Adrenal gland (tissue), 12 donors: ENCODE data around the gene DALRD3. TPM values are rescaled to one million over a fixed set of nuclear protein-coding genes. Genes with fewer than 3 reads are reported as not detected.

Experiments used
- DNase-seq, 7 donors: peaks; one replicate each; pipeline ENCODE4 v3.0.0-alpha.2; 2019 to 2020
- H3K27ac ChIP-seq, 5 donors: fragments of 200-600 bp; sonication (generic) in 4 of 5; 1 replicate in 3 of 5; 2 replicates in 2 of 5; pipeline versions ENCODE4 v1.5.1 to v1.8.0; 2016 to 2020; ENCODE audit warnings: mild to moderate bottlenecking in 1 of 5
- H3K27me3 ChIP-seq: fragments of 200-600 bp; 2 replicates; pipeline ENCODE4 v1.8.0; 2021
- H3K36me3 ChIP-seq, 2 donors: fragments of 200-600 bp; replicated peaks in 1 of 2; 1 replicate in 1 of 2; 2 replicates in 1 of 2; pipeline versions ENCODE4 v1.5.1 to v1.8.0; 2018 to 2022
- H3K4me1 ChIP-seq, 2 donors: fragments of 200-600 bp; replicated peaks in 1 of 2; 1 replicate in 1 of 2; 2 replicates in 1 of 2; pipeline versions ENCODE4 v1.5.1 to v1.8.0; 2018 to 2021
- H3K4me3 ChIP-seq, 4 donors: fragments of 200-600 bp; sonication (generic) in 3 of 4; one replicate each; pipeline ENCODE4 v1.5.1; 2016 to 2018
- H3K9me3 ChIP-seq, 3 donors: fragments of 200-600 bp; sonication (generic) in 1 of 3; replicated peaks in 1 of 3; 1 replicate in 2 of 3; 2 replicates in 1 of 3; pipeline versions ENCODE4 v1.5.1 to v1.8.0; 2016 to 2021
- POLR2A ChIP-seq, 2 donors: fragments of 450-650 bp; IDR thresholded peaks; one replicate each; pipeline ENCODE4 v1.6.1; 2017; ENCODE audit warnings: antibody characterized with exemption in 2 of 2, mild to moderate bottlenecking in 2 of 2, moderate library complexity in 1 of 2
- WGBS, 4 donors: extraction: QIAGEN DNeasy Blood & Tissue Kit in 2 of 4; methylation state at CpG; one replicate each; pipeline versions ENCODE4 v1.1.5 to v1.1.7; 2013 to 2017; 5-methylcytosine and 5-hydroxymethylcytosine counted together
- intact Hi-C, 2 donors: fragments of 100-400 bp; cut with DNase I; formaldehyde crosslinking; loops; one replicate each; pipeline versions ENCODE4 v1.14.1 to v1.15.0; 2022 to 2023
- polyA plus RNA-seq, 3 donors: library from polyadenylated mRNA; stranded (reverse); fragments of 200-250 nt in 2 of 3; fragments of 350-450 nt in 1 of 3; fragmentation: Illumina TruSeq in 1 of 3; extraction: RNeasy Lipid Tissue Mini Kit (QIAGEN cat#74804) in 1 of 3; gene quantifications; one replicate each; pipeline ENCODE4 v1.2.3, GENCODE V29; 2013 to 2014
- total RNA-seq, 9 donors: library from RNA; depleted of rRNA in 4 of 9; stranded (reverse); fragments of >200 nt in 4 of 9; fragments of 120-200 nt in 1 of 9; fragmentation: NEBNext Ultra II Directional in 1 of 9; extraction: Animal tissue kit (Norgen Biotek cat#: 25700) in 1 of 9; gene quantifications; one replicate each; pipeline versions ENCODE4 v1.1.0 to v1.2.4, GENCODE V29; 2013 to 2023
- TF ChIP-seq, protein P1 (sequence below), 6 experiments: fragments of 450-650 bp in 4 of 6; fragments of 200-600 bp in 2 of 6; sonication (generic) in 1 of 6; IDR thresholded peaks; 1 replicate in 5 of 6; 2 replicates in 1 of 6; pipeline versions ENCODE4 v1.5.1 to v1.8.0; 2016 to 2021; ENCODE audit warnings: antibody characterized with exemption in 6 of 6, mild to moderate bottlenecking in 2 of 6, moderate library complexity in 1 of 6
- donor health status: healthy with polysubstance abuse.
- donor health status: Bipolar disorder and iron deficiency.
- donor health status: DM: yes; HTN: yes; CAD: no.
- donor health status: DM: no; HTN: no; CAD: no.
- donor health status: DM: no; HTN: no; CAD: no.
- donor health status: DM: yes; HTN: yes; CAD: no.

Gene DALRD3
- total and polyA plus RNA-seq, 12 donors = 18.4 to 87.9 (median 46.7) TPM

DNA sequence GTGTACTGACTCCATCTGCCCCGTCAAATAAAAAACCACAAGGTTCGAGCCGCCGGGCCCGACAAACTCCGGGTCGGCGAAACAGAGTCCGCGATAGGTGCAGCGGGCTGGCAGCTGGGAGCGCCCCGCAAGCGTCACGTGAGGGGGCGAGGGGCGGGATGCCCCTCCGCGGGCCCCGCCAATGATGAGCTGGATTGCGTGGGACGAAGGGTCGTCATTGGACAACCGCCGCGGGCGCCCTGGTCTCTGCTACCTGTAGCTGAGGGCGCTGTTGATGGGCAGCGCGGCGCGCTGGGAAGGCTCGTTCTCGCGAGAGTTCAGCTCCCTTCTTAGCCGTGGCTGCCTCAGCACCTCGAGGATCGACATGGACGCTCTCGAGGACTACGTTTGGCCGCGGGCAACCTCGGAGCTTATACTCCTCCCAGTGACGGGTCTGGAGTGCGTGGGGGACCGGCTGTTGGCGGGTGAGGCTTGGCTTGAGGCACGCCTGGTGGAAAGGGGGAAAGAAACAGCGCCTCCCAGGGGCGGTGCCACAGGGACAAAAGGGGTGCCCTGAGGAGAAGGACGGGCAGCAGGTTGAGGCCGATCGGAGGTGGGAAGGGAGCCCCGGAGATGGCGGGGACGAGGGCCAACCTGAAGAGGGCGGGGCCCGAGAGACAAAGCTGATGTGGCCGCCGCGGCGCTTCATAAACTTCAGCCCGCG lies 11.2 kb downstream of the DALRD3 start, which contains the start of gene WDR6:
Gene WDR6 (plus strand): TSS at position 324 of the 703 bp plus-strand sequence. CDS start 41 bp downstream, at position 365.
- H3K4me1 ChIP-seq = peaks cover 20 to 34% of the 10 kb centered on the region in 2 donors
- H3K9me3 ChIP-seq = no peaks in the 10 kb centered on the region
- H3K36me3 ChIP-seq = peaks cover 0 to 5% of the 10 kb centered on the region in 2 donors
- TF ChIP-seq POLR2A (IDR thresholded peaks at IDR 0.05) = peak; percentile 59 to 89
- TF ChIP-seq, protein P1, sequence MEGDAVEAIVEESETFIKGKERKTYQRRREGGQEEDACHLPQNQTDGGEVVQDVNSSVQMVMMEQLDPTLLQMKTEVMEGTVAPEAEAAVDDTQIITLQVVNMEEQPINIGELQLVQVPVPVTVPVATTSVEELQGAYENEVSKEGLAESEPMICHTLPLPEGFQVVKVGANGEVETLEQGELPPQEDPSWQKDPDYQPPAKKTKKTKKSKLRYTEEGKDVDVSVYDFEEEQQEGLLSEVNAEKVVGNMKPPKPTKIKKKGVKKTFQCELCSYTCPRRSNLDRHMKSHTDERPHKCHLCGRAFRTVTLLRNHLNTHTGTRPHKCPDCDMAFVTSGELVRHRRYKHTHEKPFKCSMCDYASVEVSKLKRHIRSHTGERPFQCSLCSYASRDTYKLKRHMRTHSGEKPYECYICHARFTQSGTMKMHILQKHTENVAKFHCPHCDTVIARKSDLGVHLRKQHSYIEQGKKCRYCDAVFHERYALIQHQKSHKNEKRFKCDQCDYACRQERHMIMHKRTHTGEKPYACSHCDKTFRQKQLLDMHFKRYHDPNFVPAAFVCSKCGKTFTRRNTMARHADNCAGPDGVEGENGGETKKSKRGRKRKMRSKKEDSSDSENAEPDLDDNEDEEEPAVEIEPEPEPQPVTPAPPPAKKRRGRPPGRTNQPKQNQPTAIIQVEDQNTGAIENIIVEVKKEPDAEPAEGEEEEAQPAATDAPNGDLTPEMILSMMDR (IDR thresholded peaks at IDR 0.05) = peak in 5 of 6 experiments; percentile 41 to 57 (median 55)
- H3K4me3 ChIP-seq = peak within 1 kb of the TSS; percentile 46 to 83 (median 64)
- WGBS, 4 donors = 0 to 1% (median 0%) methylated on average over 21 to 65 of the region's 65 CpGs
- no peaks in the 10 kb centered on the region for H3K27me3 ChIP-seq
- peak; percentile 97 to 99 (median 99) for DNase-seq
- intact Hi-C loops = no loop called here
- H3K27ac ChIP-seq = peak within 1 kb of the TSS; percentile 84 to 98 (median 94)

DNA sequence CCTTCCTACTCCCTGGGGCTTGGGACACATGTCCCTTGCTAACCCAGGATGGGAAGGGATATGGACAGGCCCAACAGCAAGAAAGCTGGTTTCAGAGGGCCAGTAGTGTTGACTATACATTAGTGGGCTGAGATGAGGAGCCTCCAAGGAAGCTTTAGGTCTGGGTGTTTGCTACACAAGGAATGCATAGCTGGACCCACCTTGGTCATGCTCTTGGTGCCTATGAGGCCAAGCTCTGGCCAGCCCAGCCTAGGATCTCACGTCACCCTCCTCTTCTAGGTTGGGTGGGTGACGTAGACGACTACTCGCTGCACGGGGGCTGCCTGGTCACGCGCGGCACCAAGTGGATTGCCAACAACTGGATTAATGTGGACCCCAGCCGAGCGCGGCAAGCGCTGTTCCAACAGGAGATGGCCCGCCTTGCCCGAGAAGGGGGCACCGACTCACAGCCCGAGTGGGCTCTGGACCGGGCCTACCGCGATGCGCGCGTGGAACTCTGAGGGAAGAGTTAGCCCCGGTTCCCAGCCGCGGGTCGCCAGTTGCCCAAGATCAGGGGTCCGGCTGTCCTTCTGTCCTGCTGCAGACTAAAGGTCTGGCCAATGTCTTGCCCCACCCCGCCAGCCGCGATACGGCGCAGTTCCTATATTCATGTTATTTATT lies 11.8 kb downstream of the DALRD3 start:
- peaks cover 16 to 27% of the 10 kb centered on the region in 2 donors for H3K4me1 ChIP-seq
- DNase-seq = peak; percentile 59 to 84 (median 66)
- H3K27ac ChIP-seq = peak overlapping the region; percentile 84 to 98 (median 94)
- H3K4me3 ChIP-seq = peak overlapping the region; percentile 35 to 66 (median 54)
- TF ChIP-seq POLR2A (IDR thresholded peaks at IDR 0.05) = peak in 1 of 2 donors; percentile 15
- TF ChIP-seq, protein P1 (IDR thresholded peaks at IDR 0.05) = no peak
- WGBS, 4 donors = 0 to 5% (median 2%) methylated on average over 5 to 32 of the region's 32 CpGs
- H3K36me3 ChIP-seq = no peaks in the 10 kb centered on the region
- H3K9me3 ChIP-seq = no peaks in the 10 kb centered on the region
- intact Hi-C loops = no loop called here
- no peaks in the 10 kb centered on the region for H3K27me3 ChIP-seq

DNA sequence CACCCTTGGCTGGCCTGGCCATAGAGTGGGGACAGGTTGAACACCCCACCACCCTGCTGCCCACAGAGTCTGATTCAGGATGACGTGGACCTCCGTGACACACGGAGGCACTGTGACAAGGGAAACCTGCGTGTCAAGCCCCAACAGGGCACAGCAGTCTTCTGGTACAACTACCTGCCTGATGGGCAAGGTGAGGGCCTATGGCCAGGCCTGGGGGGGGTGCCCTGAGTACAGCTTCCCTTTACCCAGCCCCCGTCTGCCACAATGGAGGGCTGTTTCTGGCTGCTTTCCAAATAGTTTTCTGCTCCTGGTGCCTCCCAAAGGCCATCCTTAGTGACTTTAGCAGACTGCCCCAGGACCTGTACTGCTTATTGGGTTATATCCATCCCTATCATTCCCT lies 12.4 kb downstream of the DALRD3 start:
- TF ChIP-seq POLR2A (IDR thresholded peaks at IDR 0.05) = no peak
- TF ChIP-seq, protein P1 (IDR thresholded peaks at IDR 0.05) = no peak
- no peaks in the 10 kb centered on the region for H3K36me3 ChIP-seq
- H3K4me3 ChIP-seq = peak overlapping the region in 1 of 4 donors; percentile 66
- DNase-seq = peak in 1 of 7 donors; percentile 45
- WGBS, 4 donors = 81 to 100% (median 96%) methylated on average over 4 to 5 of the region's 5 CpGs
- H3K27ac ChIP-seq = peak overlapping the region in 4 of 5 donors; percentile 84 to 95 (median 92)
- peaks cover 11 to 22% of the 10 kb centered on the region in 2 donors for H3K4me1 ChIP-seq
- H3K9me3 ChIP-seq = no peaks in the 10 kb centered on the region
- intact Hi-C loops = no loop called here
- no peaks in the 10 kb centered on the region for H3K27me3 ChIP-seq

DNA sequence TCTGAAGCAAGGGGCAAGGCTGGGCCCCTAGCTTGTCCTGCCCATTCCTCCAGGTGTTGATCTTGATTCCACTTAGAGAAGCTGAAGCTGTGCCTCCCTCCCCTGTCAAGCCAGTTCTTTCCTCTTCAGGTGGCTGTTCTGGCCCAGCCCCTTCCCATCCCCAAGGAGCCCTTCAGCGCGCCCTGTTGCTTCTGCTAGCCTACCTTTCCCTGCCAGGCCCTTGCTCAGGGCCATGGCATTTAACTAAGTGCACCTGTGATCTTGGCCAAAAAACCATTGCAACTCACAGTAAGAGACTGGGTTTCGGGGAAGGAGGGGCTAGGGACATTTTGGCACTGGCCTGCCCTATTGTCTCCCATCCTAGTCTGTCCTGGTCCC lies 13.1 kb downstream of the DALRD3 start:
- intact Hi-C loops = no loop called here
- no peak for DNase-seq
- TF ChIP-seq POLR2A (IDR thresholded peaks at IDR 0.05) = no peak
- TF ChIP-seq, protein P1 (IDR thresholded peaks at IDR 0.05) = no peak
- 97 to 100% (median 97%) methylated on average over 3 of the region's 3 CpGs; no CpG with 5 or more reads in 1 of the 4 donors for WGBS, 4 donors
- no peaks in the 10 kb centered on the region for H3K9me3 ChIP-seq
- H3K27me3 ChIP-seq = no peaks in the 10 kb centered on the region
- no peak overlapping the region for H3K4me3 ChIP-seq
- no peak overlapping the region for H3K27ac ChIP-seq
- peaks cover 9 to 20% of the 10 kb centered on the region in 2 donors for H3K4me1 ChIP-seq
- no peaks in the 10 kb centered on the region for H3K36me3 ChIP-seq
